K562 (cell line): ENCODE measurements around the gene GSG1. TPM values are rescaled to one million over a fixed set of nuclear protein-coding genes. Genes with fewer than 3 reads are reported as not detected.

ENCODE experiments used
- ATAC-seq: fragments of 200-7000 bp; cut with Tn5 transposase; 3 replicates; pipeline ENCODE4 v1.9.1; 2020; ENCODE audit warnings: moderate library complexity
- BruUV-seq: library from RNA; stranded (reverse); fragments of 400-500 nt; replicated peaks from 2 replicates; lab custom pipeline; 2021; lab: Mats Ljungman, UMichigan
- CTCF ChIA-PET: fragments of 300-600 bp; formaldehyde crosslinking; extraction: SDS; loops from one replicate; lab custom pipeline; 2021; ENCODE audit warnings: low intra/inter-chr PET ratio; lab: Yijun Ruan, JAX
- POLR2A ChIA-PET: fragments of 300-600, 350-650 bp; sonication (Branson Sonifier 250); formaldehyde crosslinking; extraction: SDS; loops from one replicate; lab custom pipeline; 2021; ENCODE audit warnings: antibody characterized with exemption, inconsistent platforms; lab: Yijun Ruan, JAX
- DNase-seq, 4 experiments: peaks; one replicate each; pipeline versions ENCODE4 v3.0.0 to v3.0.0-alpha.2; 2011 to 2018; ENCODE audit warnings: low spot score in 3 of 4, mixed read lengths in 3 of 4; ENCODE audit errors: extremely low read depth in 1 of 4
- FAIRE-seq: peaks from 2 replicates; lab custom pipeline; 2011; peaks lifted over from hg19 to GRCh38; lab: Jason Lieb, UNC
- H2AFZ ChIP-seq: 2 replicates; pipeline ENCODE4 v1.6.0; 2011; ENCODE audit warnings: low read depth, low read length, control low read depth, inconsistent platforms
- H3K27ac ChIP-seq: fragments of 200-600 bp; 3 replicates; pipeline ENCODE4 v1.8.0; 2011; ENCODE audit warnings: low read depth, mild to moderate bottlenecking, control low read depth, inconsistent platforms, low read length, moderate library complexity, mixed read lengths; ENCODE audit errors: extremely low read depth
- H3K27me3 ChIP-seq, 2 experiments: fragments of 300-600 bp in 1 of 2; 2 replicates in 1 of 2; 3 replicates in 1 of 2; pipeline versions ENCODE4 v1.6.0 to v1.8.0; 2011; ENCODE audit warnings: inconsistent platforms in 2 of 2, low read length in 2 of 2, mild to moderate bottlenecking in 1 of 2, mixed read lengths in 1 of 2, moderate library complexity in 1 of 2; ENCODE audit not compliant: control insufficient read depth in 2 of 2, insufficient read depth in 2 of 2
- H3K36me3 ChIP-seq: fragments of 300-600 bp; 3 replicates; pipeline ENCODE4 v1.8.0; 2011; ENCODE audit warnings: mild to moderate bottlenecking, low read length, inconsistent platforms; ENCODE audit not compliant: control insufficient read depth, insufficient read depth
- H3K4me1 ChIP-seq, 2 experiments: fragments of 200-600 bp in 1 of 2; replicated peaks in 1 of 2; 2 replicates in 1 of 2; 3 replicates in 1 of 2; pipeline versions ENCODE4 v1.5.1 to v1.8.0; 2011; ENCODE audit warnings: inconsistent platforms in 2 of 2, low read length in 2 of 2, mild to moderate bottlenecking in 1 of 2, mixed read lengths in 1 of 2, moderate library complexity in 1 of 2; ENCODE audit not compliant: control insufficient read depth in 2 of 2, insufficient read depth in 2 of 2
- H3K4me2 ChIP-seq: 2 replicates; pipeline ENCODE4 v1.6.1; 2011; ENCODE audit warnings: low read length, control low read depth, inconsistent platforms, mixed read lengths; ENCODE audit not compliant: insufficient read depth
- H3K4me3 ChIP-seq: fragments of 200-600 bp; sonication (generic), shearing (Covaris generic); 2 replicates; pipeline ENCODE4 v1.5.1; 2016; ENCODE audit warnings: control low read depth, inconsistent platforms
- H3K79me2 ChIP-seq: fragments of 200-600 bp; 3 replicates; pipeline ENCODE4 v1.8.0; 2011; ENCODE audit warnings: low read length, inconsistent platforms; ENCODE audit not compliant: control insufficient read depth, insufficient read depth
- H3K9ac ChIP-seq, 2 experiments: 2 replicates each; pipeline versions ENCODE4 v1.6.0 to v1.6.1; 2011; ENCODE audit warnings: low read depth in 2 of 2, low read length in 2 of 2, control low read depth in 1 of 2, inconsistent platforms in 1 of 2, mild to moderate bottlenecking in 1 of 2, mixed read lengths in 1 of 2; ENCODE audit not compliant: insufficient read depth in 1 of 2
- H3K9me1 ChIP-seq: one replicate; pipeline ENCODE4 v1.6.0; 2011; ENCODE audit warnings: inconsistent platforms, mild to moderate bottlenecking, low read length, moderate library complexity; ENCODE audit not compliant: control insufficient read depth, insufficient read depth
- H3K9me3 ChIP-seq: replicated peaks from 2 replicates; pipeline ENCODE4 v1.5.1; 2011; ENCODE audit warnings: low read depth, low read length, inconsistent platforms; ENCODE audit not compliant: control insufficient read depth, insufficient read depth
- H4K20me1 ChIP-seq: replicated peaks from 2 replicates; pipeline ENCODE4 v1.6.1; 2011; ENCODE audit warnings: low read length, inconsistent platforms, mixed read lengths; ENCODE audit not compliant: control insufficient read depth, insufficient read depth
- MBD2 ChIP-seq: sonication (generic); IDR thresholded peaks from 2 replicates; pipeline ENCODE4 v1.6.1; 2016; ENCODE audit warnings: low read depth, borderline replicate concordance
- POLR2B ChIP-seq: fragments of 450-650 bp; IDR thresholded peaks from 2 replicates; pipeline ENCODE4 v1.6.1; 2018; ENCODE audit warnings: low read depth; ENCODE audit not compliant: partially characterized antibody
- WGBS: fragments of 100-300 bp; shearing (Covaris generic); methylation state at CpG from one replicate; pipeline ENCODE4 v1.1.6; 2016; ENCODE audit warnings: low coverage, mixed read lengths; ENCODE audit not compliant: insufficient coverage; ENCODE audit errors: missing lambda C conversion rate; 5-methylcytosine and 5-hydroxymethylcytosine counted together
- in situ Hi-C: fragments of 300-500 bp; cut with MboI; formaldehyde crosslinking; loops from 4 replicates; pipeline ENCODE4 v1.15.0; 2018; ENCODE audit warnings: inconsistent platforms, mixed read lengths
- intact Hi-C: fragments of 100-400 bp; cut with micrococcal nuclease; formaldehyde crosslinking; loops from 2 replicates; pipeline ENCODE4 v1.14.2; 2022
- polyA plus RNA-seq, 8 experiments: library from polyadenylated mRNA; depleted of rRNA in 4 of 8; stranded (reverse) in 5 of 8; unstranded in 3 of 8; fragments of >200 nt; fragmentation: Nextera tagmentation in 2 of 8; fragmentation: Illumina TruSeq in 1 of 8; extraction: Ambion mirVana in 2 of 8; extraction: Trizol in 1 of 8; gene quantifications; 2 replicates each; pipeline versions ENCODE4 v1.2.1 to v1.2.3, GENCODE V29; 2011 to 2014; ENCODE audit warnings: inconsistent platforms in 1 of 8, missing spikeins in 1 of 8
- total RNA-seq, 7 experiments: library from RNA; depleted of rRNA in 6 of 7; stranded (reverse); fragments of >200 nt in 6 of 7; fragmentation: Illumina TruSeq in 2 of 7; extraction: Trizol in 2 of 7; gene quantifications; 2 replicates each; pipeline versions ENCODE4 v1.2.1 to v1.2.3, GENCODE V29; 2011 to 2021; ENCODE audit warnings: low replicate concordance in 1 of 7
- TF ChIP-seq, protein P1 (sequence below), 3 experiments: IDR thresholded peaks in 2 of 3; conservative IDR thresholded peaks in 1 of 3; 2 replicates each; pipeline ENCODE4 v1.5.1; 2011 to 2012; ENCODE audit warnings: low read length in 3 of 3, mild to moderate bottlenecking in 3 of 3, control low read depth in 2 of 3, improper control_type of control experiment in 1 of 3, inconsistent platforms in 1 of 3, low read depth in 1 of 3, mixed read lengths in 1 of 3, moderate library complexity in 1 of 3; ENCODE audit not compliant: insufficient read depth in 2 of 3

The GSG1 gene
- total and polyA plus RNA-seq, 9 of the 15 experiments (the other 6 are each of a cell fraction or from before 2014, with no cell fraction given), result not detected

DNA sequence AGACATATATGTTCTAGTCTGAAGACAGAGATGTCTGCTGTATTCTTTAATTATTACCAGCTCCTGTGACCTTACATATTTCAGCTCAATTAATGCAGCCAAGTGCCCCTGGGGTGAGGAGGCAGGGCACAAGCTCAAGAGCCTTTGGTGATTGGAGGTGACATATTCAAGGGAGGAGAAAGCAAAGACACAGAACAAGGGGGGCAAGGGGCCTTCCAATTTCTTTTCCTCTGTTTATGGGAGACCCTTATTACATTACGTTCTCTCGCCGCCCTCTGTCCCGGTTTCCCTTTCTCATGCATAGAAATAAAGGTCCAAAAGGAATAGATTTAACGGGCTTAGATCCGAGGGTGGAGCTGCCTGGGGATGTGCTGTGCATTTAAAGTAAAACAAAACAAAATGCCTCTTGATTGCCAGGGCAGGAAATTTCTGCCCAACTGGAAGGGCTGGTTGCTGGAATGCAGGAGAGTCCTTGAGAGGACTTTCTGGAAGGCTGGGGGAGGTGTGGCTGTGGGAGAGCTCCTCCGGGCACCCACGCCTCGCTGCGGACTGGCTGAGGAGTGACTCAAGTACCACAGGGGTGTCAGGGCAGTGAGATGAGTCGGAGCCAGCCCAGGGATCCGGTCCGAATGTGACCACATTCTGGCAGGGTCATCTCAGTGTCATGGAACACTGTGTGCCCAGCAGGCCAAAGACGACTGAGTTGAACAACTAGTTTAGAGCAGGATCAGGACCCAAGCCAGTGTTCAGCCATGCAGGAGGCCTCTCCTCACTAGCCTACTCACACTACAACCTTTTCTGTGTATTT, 32.1 kb upstream of the GSG1 start:
- ChIA-PET CTCF (no interaction called here), POLR2A (no interaction called here)
- in situ Hi-C loops, result no loop called here
- FAIRE-seq (no peak), DNase-seq (peak; percentile 3 to 9 (median 6))
- Histone ChIP-seq H3K79me2 (no peaks in the 10 kb centered on the region), H2AFZ (no peak overlapping the region), H4K20me1 (no peaks in the 10 kb centered on the region), H3K27me3 (peaks cover 0 to 5% of the 10 kb centered on the region in 2 experiments; a peak in 2 of 5 replicates)
- intact Hi-C loops, result no loop called here
- TF ChIP-seq, protein P1, sequence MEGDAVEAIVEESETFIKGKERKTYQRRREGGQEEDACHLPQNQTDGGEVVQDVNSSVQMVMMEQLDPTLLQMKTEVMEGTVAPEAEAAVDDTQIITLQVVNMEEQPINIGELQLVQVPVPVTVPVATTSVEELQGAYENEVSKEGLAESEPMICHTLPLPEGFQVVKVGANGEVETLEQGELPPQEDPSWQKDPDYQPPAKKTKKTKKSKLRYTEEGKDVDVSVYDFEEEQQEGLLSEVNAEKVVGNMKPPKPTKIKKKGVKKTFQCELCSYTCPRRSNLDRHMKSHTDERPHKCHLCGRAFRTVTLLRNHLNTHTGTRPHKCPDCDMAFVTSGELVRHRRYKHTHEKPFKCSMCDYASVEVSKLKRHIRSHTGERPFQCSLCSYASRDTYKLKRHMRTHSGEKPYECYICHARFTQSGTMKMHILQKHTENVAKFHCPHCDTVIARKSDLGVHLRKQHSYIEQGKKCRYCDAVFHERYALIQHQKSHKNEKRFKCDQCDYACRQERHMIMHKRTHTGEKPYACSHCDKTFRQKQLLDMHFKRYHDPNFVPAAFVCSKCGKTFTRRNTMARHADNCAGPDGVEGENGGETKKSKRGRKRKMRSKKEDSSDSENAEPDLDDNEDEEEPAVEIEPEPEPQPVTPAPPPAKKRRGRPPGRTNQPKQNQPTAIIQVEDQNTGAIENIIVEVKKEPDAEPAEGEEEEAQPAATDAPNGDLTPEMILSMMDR (IDR thresholded peaks at IDR 0.05 in 2 of 3, conservative IDR thresholded peaks at IDR 0.05 in 1 of 3; ENCODE audit: insufficient read depth in 2 of 3, low read depth in 1 of 3, low read length in 3 of 3), result peak in 1 of 3 experiments; percentile 22; a peak in 2 of 6 replicates
- no peak for TF ChIP-seq POLR2B
- TF ChIP-seq MBD2, result no peak
- TF ChIP-seq, all 486 proteins: peak for 1
- no peak for ATAC-seq
- Histone ChIP-seq H3K4me3 (no peak overlapping the region), H3K9ac (no peak overlapping the region), H3K9me1 (no peaks in the 10 kb centered on the region), H3K27ac (no peak overlapping the region), H3K4me1 (no peaks in the 10 kb centered on the region), H3K36me3 (no peaks in the 10 kb centered on the region), H3K4me2 (no peak overlapping the region), H3K9me3 (no peaks in the 10 kb centered on the region)
- 0% methylated on average over 10 of the region's 14 CpGs for WGBS
- no TSS peak for BruUV-seq
